GM12864 (cell line): ENCODE results near the gene EIF4G3.
"Not testable (repeated sequence)": the region's sequence is repeated elsewhere in the genome, so short reads cannot be mapped to it uniquely, and the experiment has no call there.

Experiments used
- DNase-seq: peaks from one replicate; pipeline ENCODE4 v3.0.0-alpha.2; 2011; ENCODE audit warnings: low read depth
- H3K4me3 ChIP-seq: 2 replicates; pipeline ENCODE4 v1.5.1; 2011; ENCODE audit warnings: mild to moderate bottlenecking, low read depth, low read length, control low read depth
- TF ChIP-seq, protein P1 (sequence below): IDR thresholded peaks from 2 replicates; pipeline ENCODE4 v1.5.1; 2011; ENCODE audit warnings: low read depth, mild to moderate bottlenecking, moderate library complexity, low read length, control low read depth, inconsistent platforms; ENCODE audit errors: missing control alignments

Gene EIF4G3

GRCh38 chr1:21149430-21149854, 27.3 kb downstream of the EIF4G3 start:
- TF ChIP-seq, protein P1, sequence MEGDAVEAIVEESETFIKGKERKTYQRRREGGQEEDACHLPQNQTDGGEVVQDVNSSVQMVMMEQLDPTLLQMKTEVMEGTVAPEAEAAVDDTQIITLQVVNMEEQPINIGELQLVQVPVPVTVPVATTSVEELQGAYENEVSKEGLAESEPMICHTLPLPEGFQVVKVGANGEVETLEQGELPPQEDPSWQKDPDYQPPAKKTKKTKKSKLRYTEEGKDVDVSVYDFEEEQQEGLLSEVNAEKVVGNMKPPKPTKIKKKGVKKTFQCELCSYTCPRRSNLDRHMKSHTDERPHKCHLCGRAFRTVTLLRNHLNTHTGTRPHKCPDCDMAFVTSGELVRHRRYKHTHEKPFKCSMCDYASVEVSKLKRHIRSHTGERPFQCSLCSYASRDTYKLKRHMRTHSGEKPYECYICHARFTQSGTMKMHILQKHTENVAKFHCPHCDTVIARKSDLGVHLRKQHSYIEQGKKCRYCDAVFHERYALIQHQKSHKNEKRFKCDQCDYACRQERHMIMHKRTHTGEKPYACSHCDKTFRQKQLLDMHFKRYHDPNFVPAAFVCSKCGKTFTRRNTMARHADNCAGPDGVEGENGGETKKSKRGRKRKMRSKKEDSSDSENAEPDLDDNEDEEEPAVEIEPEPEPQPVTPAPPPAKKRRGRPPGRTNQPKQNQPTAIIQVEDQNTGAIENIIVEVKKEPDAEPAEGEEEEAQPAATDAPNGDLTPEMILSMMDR, result no peak
- no peak for DNase-seq
- no peak overlapping the region for H3K4me3 ChIP-seq

- no peak for DNase-seq
Measured at GRCh38 chr1:21143752-21144151, 32.9 kb downstream of the EIF4G3 start.

GRCh38 chr1:21143138-21143537, 33.6 kb downstream of the EIF4G3 start:
- no peak for DNase-seq
- TF ChIP-seq, protein P1, result no peak
- H3K4me3 ChIP-seq, result no peak overlapping the region

More at GRCh38 chr1:21143752-21144151, 32.9 kb downstream of the EIF4G3 start:
- TF ChIP-seq, protein P1, result no peak
- H3K4me3 ChIP-seq, result no peak overlapping the region

DNA sequence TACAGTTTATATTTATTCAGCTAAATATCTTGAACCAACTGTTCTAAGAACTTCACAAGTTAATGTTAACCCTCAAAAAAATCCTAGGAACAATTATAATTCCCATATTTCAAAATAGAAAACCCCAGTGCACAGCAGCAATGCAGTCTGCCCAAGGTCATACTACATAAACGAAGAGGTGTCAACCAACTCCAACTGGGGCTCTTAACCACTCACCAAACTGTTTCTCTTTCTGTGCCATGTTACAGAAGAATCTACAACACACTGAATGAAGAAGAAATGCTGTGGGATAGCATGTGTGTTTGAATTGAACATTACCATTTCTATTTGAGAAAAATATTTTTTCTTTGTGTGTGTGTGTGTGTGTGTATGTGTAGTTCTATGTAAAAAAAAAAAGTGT, 35.7 kb downstream of the EIF4G3 start:
- H3K4me3 ChIP-seq, result no peak overlapping the region
- DNase-seq, result no peak
- TF ChIP-seq, protein P1, result no peak

GRCh38 chr1:21139601-21140000, 37.1 kb downstream of the EIF4G3 start:
- DNase-seq, result no peak
- TF ChIP-seq, protein P1, result no peak

GRCh38 chr1:21136344-21136743, 40.4 kb downstream of the EIF4G3 start:
- not testable (repeated sequence) for DNase-seq

More at GRCh38 chr1:21139601-21140000, 37.1 kb downstream of the EIF4G3 start:
- H3K4me3 ChIP-seq, result no peak overlapping the region

GRCh38 chr1:21131200-21131599, 45.5 kb downstream of the EIF4G3 start:
- TF ChIP-seq, protein P1, result no peak
- H3K4me3 ChIP-seq, result no peak overlapping the region
- DNase-seq, result no peak

More at GRCh38 chr1:21136344-21136743, 40.4 kb downstream of the EIF4G3 start:
- not testable (repeated sequence) for H3K4me3 ChIP-seq
